Tibial nerve (tissue), 4 donors: ENCODE results near the gene LGSN. TPM values are rescaled to one million over a fixed set of nuclear protein-coding genes. Genes with fewer than 3 reads are reported as not detected.
"Not testable (repeated sequence)": the region's sequence is repeated elsewhere in the genome, so short reads cannot be mapped to it uniquely, and the experiment has no call there.

Source experiments
- DNase-seq, 2 donors: peaks; one replicate each; pipeline ENCODE4 v3.0.0-alpha.2; 2019; ENCODE audit warnings: low spot score in 2 of 2
- H3K27ac ChIP-seq, 4 donors: fragments of 200-600 bp; sonication (generic) in 3 of 4; one replicate each; pipeline ENCODE4 v1.5.1; 2017 to 2019; ENCODE audit warnings: mild to moderate bottlenecking in 1 of 4
- H3K27me3 ChIP-seq, 2 donors: fragments of 200-600 bp; sonication (generic) in 1 of 2; one replicate each; pipeline versions ENCODE4 v1.5.1 to v1.6.0; 2017 to 2019
- H3K36me3 ChIP-seq, 3 donors: fragments of 200-600 bp; sonication (generic); one replicate each; pipeline ENCODE4 v1.5.1; 2018 to 2019
- H3K4me1 ChIP-seq, 4 donors: fragments of 200-600 bp; sonication (generic) in 3 of 4; one replicate each; pipeline ENCODE4 v1.5.1; 2017 to 2019
- H3K4me3 ChIP-seq, 4 donors: fragments of 200-600 bp; sonication (generic) in 3 of 4; one replicate each; pipeline ENCODE4 v1.5.1; 2017 to 2019; ENCODE audit warnings: mild to moderate bottlenecking in 1 of 4, moderate library complexity in 1 of 4
- H3K9me3 ChIP-seq, 4 donors: fragments of 200-600 bp; sonication (generic) in 3 of 4; one replicate each; pipeline ENCODE4 v1.5.1; 2017 to 2019
- EP300 ChIP-seq, 2 donors: sonication (generic); formaldehyde crosslinking; IDR thresholded peaks; one replicate each; pipeline ENCODE4 v1.6.1; 2017; ENCODE audit warnings: antibody characterized with exemption in 2 of 2, mild to moderate bottlenecking in 1 of 2
- POLR2A ChIP-seq, 2 donors: fragments of 450-650 bp; IDR thresholded peaks; one replicate each; pipeline ENCODE4 v1.6.1; 2017; ENCODE audit warnings: antibody characterized with exemption in 2 of 2, mild to moderate bottlenecking in 2 of 2, moderate library complexity in 2 of 2
- WGBS, 2 donors: methylation state at CpG; one replicate each; pipeline ENCODE4 v1.1.5; 2018; 5-methylcytosine and 5-hydroxymethylcytosine counted together
- total RNA-seq, 4 donors: library from RNA; depleted of rRNA; stranded (reverse); fragments of >200 nt; gene quantifications; one replicate each; pipeline ENCODE4 v1.1.0, GENCODE V29; 2016
- TF ChIP-seq, protein P1 (sequence below), 5 experiments: fragments of 200-600 bp in 3 of 5; fragments of 450-650 bp in 2 of 5; sonication (generic) in 3 of 5; IDR thresholded peaks; one replicate each; pipeline ENCODE4 v1.5.1; 2016 to 2019; ENCODE audit warnings: antibody characterized with exemption in 5 of 5, mild to moderate bottlenecking in 3 of 5, moderate library complexity in 2 of 5

The LGSN gene
- total RNA-seq, 4 donors from 2014 or later: not detected

GRCh38 chr6:63346217-63346835 is 26.5 kb upstream of the LGSN start:
- DNase-seq: no peak
- Histone ChIP-seq H3K4me1 (no peaks in the 10 kb centered on the region), H3K27ac (no peak overlapping the region), H3K36me3 (no peaks in the 10 kb centered on the region), H3K4me3 (no peak overlapping the region), H3K9me3 (peaks cover 0 to 2% (median 0%) of the 10 kb centered on the region in 4 donors), H3K27me3 (no peaks in the 10 kb centered on the region)
- TF ChIP-seq POLR2A (IDR thresholded peaks at IDR 0.05) (no peak), EP300 (IDR thresholded peaks at IDR 0.05) (no peak)
- TF ChIP-seq, protein P1, sequence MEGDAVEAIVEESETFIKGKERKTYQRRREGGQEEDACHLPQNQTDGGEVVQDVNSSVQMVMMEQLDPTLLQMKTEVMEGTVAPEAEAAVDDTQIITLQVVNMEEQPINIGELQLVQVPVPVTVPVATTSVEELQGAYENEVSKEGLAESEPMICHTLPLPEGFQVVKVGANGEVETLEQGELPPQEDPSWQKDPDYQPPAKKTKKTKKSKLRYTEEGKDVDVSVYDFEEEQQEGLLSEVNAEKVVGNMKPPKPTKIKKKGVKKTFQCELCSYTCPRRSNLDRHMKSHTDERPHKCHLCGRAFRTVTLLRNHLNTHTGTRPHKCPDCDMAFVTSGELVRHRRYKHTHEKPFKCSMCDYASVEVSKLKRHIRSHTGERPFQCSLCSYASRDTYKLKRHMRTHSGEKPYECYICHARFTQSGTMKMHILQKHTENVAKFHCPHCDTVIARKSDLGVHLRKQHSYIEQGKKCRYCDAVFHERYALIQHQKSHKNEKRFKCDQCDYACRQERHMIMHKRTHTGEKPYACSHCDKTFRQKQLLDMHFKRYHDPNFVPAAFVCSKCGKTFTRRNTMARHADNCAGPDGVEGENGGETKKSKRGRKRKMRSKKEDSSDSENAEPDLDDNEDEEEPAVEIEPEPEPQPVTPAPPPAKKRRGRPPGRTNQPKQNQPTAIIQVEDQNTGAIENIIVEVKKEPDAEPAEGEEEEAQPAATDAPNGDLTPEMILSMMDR (IDR thresholded peaks at IDR 0.05): no peak
- 79 to 82% methylated on average over 7 of the region's 7 CpGs for WGBS, 2 donors

DNA sequence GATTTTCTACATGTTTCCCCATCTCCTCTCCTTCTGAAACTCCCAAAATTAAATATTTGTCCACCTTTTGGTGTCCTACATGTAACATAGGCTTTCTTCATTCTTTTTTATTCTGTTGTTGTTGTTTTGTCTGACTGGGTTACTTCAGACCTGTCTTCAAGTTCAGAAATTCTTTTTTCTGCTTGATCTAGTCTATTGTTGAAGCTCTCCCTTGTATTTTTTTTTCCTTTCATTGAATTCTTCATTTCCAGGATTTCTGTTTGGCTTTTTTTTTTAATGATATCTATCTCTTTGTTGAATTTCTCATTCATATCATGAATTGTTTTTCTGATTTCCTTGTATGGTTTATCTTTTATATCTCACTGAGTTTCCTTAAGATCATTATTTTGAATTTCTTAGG is 20.6 kb upstream of the LGSN start:
- H3K27me3 ChIP-seq: no peaks in the 10 kb centered on the region
- H3K9me3 ChIP-seq: peaks cover 0 to 24% (median 0%) of the 10 kb centered on the region in 4 donors
- no peak for DNase-seq
- no peak overlapping the region for H3K27ac ChIP-seq
- H3K4me3 ChIP-seq: no peak overlapping the region
- TF ChIP-seq EP300 (IDR thresholded peaks at IDR 0.05) (no peak), POLR2A (IDR thresholded peaks at IDR 0.05) (no peak)
- TF ChIP-seq, protein P1 (IDR thresholded peaks at IDR 0.05): no peak
- no peaks in the 10 kb centered on the region for H3K4me1 ChIP-seq
- H3K36me3 ChIP-seq: no peaks in the 10 kb centered on the region

GRCh38 chr6:63334652-63335051 is 14.9 kb upstream of the LGSN start:
- not testable (repeated sequence) for DNase-seq, H3K4me1 ChIP-seq, H3K27me3 ChIP-seq, H3K36me3 ChIP-seq, H3K4me3 ChIP-seq, H3K27ac ChIP-seq
- peaks cover 0 to 11% (median 0%) of the 10 kb centered on the region in 4 donors for H3K9me3 ChIP-seq
- 81% methylated on average over 2 of the region's 2 CpGs for WGBS, 2 donors

GRCh38 chr6:63333440-63333839 is 13.7 kb upstream of the LGSN start:
- peaks cover 0 to 7% (median 0%) of the 10 kb centered on the region in 4 donors for H3K9me3 ChIP-seq
- H3K36me3 ChIP-seq: no peaks in the 10 kb centered on the region
- DNase-seq: no peak
- 79 to 83% methylated on average over 2 of the region's 2 CpGs for WGBS, 2 donors
- no peak overlapping the region for H3K4me3 ChIP-seq
- H3K4me1 ChIP-seq: no peaks in the 10 kb centered on the region
- TF ChIP-seq, protein P1 (IDR thresholded peaks at IDR 0.05): no peak
- TF ChIP-seq EP300 (IDR thresholded peaks at IDR 0.05) (no peak), POLR2A (IDR thresholded peaks at IDR 0.05) (no peak)
- H3K27ac ChIP-seq: no peak overlapping the region
- no peaks in the 10 kb centered on the region for H3K27me3 ChIP-seq

- peaks cover 0 to 14% (median 0%) of the 10 kb centered on the region in 4 donors for H3K9me3 ChIP-seq
- H3K27ac ChIP-seq, H3K36me3 ChIP-seq, H3K4me1 ChIP-seq, H3K4me3 ChIP-seq, DNase-seq, H3K27me3 ChIP-seq: not testable (repeated sequence)
- 92 to 93% methylated on average over 7 to 15 of the region's 15 CpGs for whole genome bisulfite sequencing, 2 donors
These were observed 6.8 kb upstream of the LGSN start for GRCh38 chr6:63326630-63327029.

- Histone ChIP-seq H3K4me1 (no peaks in the 10 kb centered on the region), H3K27ac (no peak overlapping the region), H3K9me3 (peaks cover 0 to 14% (median 0%) of the 10 kb centered on the region in 4 donors), H3K27me3 (no peaks in the 10 kb centered on the region), H3K4me3 (no peak overlapping the region), H3K36me3 (no peaks in the 10 kb centered on the region)
- 79 to 85% methylated on average over 1 of the region's 1 CpG for WGBS, 2 donors
- DNase-seq: no peak
- TF ChIP-seq EP300 (IDR thresholded peaks at IDR 0.05) (no peak), POLR2A (IDR thresholded peaks at IDR 0.05) (no peak)
- TF ChIP-seq, protein P1 (IDR thresholded peaks at IDR 0.05): no peak
These were observed 3.2 kb upstream of the LGSN start for GRCh38 chr6:63322981-63323380.
